ENCODE data around the gene MICAL3.
"Not testable (repeated sequence)": the region's sequence is repeated elsewhere in the genome, so short reads cannot be mapped to it uniquely, and the experiment has no call there.

MICAL3 gene

DNA sequence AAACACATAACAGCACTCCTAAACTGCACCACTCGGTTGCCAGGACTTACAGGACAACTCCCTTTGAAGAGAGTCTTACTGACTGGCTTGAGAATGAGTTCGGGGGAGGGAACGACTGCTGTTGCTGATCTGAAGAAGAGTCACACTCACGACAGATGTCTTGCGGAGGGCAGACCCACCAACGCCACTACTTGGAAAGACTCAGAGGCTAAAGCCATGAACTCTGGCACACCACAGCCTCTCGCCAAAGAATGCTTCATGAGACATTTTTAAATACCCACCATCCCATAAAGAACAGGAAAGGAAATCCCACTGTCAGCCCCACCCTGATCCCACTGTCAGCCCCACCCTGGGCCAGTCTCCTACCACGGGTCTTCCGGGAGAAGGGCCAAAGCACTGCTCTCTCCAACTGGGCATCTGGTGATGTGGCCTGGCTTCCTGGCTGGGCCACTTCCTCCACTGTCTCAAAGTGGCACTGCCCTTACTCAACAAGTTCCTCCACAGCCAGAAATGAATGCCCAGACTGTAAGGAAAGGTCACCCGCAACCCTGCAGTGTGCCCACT, 73.6 kb downstream of the MICAL3 start:
- DNase-seq: no peak

DNA sequence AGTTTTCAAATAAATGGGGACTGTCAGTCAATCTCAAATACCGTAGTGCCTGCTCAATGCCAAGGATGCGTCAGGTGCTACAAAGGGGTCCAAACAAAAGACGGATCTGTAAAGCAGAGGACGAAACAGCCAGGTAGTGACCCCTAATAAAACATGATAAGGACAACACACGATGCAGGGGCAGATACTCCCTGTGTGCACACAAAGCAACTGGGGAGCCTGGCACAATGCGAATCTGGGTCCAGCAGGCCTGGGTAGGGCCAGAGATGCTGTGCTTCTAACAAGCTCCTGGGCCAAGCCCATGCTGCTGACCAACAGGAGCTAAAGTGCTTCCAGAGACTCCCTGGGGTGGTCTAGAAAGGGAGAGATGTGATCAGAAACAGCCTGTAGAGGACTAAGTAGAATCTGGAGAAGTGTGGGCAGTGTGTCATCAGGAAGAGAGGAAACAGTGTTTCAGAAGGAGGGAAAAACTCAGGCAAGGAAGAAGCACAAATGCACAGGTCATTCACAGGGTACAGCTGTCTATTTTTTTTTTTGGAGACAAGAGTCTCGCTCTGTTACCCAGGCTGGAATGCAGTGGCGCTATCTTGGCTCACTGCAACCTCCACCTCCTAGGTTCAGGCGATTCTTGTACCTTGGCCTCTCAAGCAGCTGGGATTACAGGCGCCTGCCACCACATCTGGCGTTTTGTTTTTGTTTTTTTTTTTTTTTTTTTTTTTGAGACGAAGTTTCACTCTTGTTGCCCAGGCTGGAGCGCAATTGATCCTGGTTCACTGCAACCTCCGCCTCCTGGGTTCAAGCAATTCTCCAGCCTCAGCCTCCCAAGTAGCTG, 74.5 kb downstream of the MICAL3 start:
- no peak for DNase-seq

DNA sequence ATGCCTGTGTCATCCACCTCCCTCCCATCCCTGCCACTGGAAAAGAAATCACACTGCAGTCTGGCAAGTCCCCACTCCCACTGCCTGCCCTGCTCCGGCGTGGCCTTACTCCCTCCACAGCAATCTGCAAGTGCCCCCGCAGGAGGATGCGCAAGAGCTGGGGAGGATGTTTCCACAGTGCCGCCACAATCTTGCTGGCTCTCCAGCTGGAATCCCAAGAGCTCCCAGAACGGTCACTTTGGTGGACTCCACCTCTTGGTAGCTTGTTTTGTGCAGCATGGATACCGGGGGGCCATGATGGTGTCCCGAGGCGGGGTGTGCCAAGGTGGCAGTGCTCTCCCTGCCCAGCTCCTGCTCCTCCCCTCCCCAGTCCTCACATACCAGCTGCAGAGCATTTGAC, 76.3 kb downstream of the MICAL3 start:
- DNase-seq: no peak

DNA sequence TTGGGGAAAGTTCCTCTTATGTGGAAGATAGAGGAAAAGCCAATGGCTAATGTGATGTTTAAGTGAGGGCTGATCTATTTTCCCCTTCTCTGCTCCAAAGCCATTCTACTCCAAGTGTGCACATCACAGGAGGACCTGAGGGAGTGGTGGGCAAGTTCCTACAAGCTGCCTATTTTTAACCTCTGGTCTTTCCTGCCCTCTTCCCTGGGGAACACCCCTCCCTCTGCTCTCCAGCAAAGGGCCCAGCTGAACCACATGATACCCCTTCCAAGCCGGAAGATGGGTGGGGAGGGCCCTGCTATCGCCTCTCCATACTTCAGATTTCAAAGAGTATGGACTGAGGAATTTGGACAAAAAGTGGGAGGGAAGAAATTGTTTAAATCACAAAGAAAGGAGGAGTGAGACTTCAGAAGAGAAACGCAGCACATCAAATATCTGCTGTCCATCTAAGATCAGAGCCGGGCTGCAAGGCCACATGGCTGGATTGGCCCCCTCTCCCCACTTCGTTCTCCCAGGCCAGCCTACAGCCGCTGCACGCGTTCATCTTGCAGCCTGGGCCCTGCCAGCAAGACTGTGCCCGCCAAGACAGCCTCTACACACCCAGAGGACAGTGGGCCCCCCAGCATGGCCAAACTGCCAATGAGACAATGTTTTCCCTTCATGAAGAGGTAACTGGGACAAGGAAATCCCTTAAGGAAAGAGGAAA, 77.5 kb downstream of the MICAL3 start:
- DNase-seq: no peak

DNA sequence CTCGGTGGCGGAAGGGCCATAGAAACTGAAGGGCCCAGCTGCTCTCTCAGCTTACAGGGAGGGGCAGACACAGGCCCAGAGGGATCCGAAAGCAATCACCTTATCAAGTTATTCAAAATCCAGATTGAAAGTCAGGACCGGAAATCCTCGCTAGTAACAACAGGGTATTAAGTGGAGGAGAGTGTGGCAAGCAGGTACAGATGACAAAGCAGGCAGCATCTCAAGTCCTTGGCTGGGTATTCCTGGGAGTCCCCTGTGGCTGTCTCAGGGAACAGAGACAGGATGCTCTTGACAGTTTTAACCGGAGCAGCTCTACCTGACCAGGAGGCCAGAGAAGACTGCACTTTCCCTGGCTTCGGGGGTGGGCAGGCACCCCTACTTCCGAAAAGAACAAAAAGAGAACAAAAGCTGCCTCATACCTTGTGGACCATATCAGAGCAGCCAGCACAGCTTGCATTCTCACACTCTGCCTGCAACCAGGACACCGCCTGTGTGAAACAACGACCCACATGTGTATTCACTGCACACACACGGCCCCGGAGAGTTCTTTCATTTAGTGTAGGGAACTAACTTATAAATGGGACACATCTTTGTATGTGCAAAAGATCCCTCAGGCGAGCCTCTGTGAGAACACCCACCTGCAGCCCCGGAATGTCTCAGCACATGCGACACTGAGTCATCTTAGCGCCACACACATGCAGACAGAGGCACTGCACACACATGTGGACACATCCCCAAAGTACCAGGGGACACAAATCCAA, 78.3 kb downstream of the MICAL3 start:
- DNase-seq: no peak

DNA sequence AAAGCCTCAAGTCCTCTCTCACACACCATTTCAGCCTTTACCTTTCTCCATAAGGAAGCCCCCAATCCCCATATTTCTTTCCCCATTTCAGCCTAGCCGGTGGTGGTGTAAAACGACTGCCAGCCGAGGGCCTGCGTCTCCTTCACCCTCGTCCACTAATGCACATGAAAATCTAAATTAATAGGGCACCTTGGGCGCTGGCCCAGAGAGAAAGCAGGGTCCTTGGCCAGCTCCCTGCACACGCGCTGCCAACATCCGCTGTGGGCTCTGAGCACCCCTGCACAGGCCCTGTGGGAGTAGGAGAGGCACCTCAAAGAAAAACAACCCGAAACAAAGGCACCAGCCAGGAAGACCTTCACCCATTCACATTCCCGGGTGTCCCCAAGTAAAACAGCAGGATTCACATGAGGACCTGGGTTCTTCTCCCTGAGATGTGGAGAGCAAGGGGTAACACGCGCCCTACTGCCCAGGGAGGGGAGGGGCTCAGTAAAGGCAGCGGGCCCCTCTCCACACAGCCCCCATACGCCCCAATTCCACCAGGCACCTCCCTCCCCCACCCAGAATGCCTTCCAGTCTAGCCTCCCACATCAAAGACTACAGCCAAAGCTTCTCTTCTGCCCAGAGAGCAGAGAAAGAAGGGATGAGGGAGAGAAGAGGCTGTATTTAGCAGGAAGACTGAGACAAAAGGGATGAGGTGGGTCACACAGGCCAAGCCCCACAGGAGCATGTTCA, 79.0 kb downstream of the MICAL3 start:
- DNase-seq: no peak

DNA sequence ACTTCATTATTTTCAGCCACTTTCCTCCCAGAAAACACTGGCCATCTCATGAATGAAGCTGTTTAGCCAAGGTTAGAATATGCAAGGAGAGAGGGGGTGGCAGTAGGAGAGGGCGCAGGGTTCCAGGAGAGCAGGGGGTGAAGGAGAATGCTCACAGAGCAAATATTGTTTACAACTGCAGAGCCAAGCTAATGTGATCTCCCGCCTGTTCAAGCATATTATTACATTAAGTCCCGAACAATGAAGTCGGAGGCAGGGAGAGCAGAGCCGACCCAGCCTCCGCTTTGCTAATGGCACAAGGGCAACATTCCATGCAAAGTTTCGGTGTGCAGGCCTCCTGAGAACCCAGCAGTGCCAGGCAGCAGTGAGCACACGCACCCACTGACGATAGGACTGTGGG, 80.1 kb downstream of the MICAL3 start:
- DNase-seq: no peak

DNA sequence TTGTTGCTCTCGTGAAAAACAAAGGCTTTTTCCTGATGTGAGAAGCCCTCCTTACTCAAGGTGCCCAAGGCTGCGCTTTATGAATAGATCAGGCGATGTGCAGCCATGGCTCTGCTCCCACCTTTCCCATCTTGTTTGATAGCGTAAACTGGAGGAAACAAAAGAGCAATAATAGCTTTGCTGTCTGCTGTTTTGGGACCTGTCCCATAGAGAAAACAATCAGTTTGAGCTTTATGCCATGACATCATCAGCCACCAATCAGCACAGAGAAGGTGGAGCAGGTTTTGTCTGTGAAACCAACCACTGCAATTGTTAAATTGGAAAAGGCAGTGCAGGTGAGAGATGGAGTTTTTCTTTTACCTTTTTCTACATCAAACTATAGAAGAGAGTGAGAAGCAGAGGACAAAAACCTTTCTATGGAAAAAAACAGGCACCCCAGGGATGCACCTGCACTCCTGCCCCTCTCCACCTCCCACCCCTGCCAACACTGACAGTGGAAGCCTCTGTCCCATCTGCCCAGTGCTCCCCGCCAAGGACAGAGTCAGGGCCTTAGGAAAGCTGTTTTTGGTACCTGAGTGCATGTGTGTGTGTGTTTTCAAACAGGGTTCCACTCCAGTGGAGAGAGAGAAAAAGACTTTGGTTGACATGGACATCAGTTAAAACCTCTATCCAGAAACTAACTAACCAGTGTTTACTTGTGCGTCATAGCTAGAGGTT, 80.7 kb downstream of the MICAL3 start:
- DNase-seq: no peak

DNA sequence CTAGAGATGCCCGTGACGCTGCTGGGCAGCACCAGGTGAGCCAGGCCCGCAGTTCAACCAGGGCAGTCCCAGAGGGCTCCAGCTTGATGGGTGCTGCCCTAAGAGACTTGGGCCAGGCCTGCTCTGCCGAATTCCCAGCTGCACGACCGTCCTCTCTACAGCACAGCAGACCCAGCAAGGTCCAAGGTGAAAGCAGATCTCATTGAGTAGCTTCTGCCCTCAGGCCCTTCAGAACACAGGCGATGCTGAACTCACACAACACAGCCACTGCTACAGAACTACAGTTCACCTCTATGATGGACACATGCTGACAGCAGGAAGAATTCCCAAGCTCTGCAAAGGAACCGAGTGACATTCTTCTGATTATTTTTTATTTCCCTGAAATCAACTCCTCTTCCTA, 81.6 kb downstream of the MICAL3 start:
- no peak for DNase-seq

DNA sequence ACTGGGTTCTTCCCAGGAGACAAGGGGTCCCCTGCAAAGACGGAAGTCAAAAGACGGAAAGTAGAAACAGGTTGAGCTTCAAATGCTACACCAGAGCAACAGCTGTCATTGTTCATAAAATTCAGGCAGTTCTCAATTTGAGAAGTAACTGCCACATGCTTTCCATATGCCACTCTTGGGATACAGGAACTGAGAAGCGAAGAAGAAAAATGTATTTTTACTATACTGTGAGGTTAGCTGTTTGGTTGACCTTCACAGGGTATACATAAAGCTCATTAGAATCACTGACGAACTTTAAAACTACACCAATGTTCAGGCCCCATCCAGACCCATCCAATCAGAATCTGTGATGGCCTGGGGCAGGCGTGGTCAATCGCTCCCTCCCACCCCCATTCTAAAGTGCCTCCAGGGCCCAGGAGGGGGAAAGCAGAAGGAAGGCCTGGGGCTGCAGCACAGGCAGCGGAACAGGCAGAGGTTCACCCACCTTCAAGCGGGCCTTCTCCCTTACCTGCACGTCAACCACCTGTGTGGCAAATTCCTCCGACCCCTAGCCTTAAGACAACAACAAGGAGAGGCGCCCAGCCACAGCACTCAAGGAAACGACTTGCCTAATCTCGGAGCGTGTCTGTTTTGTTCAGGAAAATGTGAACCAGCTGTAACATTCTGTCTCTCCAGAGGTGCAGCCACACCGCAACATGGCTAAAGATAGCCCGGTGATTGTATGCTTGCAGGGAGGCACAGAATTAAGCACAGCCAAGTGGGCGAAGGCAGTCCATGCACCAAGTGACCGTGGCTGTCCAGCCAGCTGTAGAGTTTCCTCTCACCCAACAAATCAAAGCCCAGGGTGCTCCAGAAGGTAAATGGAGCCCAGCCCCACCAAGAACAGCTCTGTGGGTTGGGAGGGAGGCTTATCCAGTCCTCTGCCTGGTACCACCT, 82.6 kb downstream of the MICAL3 start:
- DNase-seq: no peak

DNA sequence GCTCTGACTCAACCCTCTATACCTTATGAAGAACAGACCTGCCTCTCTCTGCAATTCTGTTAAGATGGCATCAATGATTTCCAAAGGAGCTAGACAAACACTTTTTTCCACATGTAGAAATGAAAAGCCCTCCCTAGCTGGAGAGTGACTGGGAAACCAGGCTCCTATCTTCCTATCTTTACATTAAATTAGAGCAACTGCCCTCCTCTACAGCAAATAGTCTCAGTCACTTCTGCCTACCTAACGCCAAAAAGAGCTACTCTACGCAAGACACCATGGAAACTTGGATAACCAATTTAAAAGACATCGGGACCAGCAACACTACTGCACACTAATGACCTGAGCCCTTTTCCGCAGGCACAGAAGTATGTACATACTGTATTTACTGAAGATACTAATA, 84.8 kb downstream of the MICAL3 start:
- no peak for DNase-seq

DNA sequence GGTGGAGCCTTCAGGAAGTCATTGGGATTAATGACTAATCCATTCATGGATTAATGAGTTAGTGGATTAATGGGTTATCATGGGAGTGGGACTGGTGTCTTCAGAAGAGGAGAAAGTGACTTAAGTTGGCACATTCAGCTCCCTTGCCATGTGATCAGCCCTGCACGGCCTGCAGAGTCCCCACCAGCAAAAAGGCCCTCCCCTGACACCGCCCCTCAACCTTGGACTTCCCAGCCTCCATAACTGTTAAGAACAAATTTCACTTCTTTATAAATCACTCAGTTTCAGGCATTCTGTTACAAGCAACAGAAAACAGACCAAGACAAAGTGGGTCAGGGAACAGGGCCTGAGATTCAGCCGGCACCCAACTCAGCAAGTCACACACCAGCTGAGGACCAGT, 85.3 kb downstream of the MICAL3 start:
- no peak for DNase-seq

DNA sequence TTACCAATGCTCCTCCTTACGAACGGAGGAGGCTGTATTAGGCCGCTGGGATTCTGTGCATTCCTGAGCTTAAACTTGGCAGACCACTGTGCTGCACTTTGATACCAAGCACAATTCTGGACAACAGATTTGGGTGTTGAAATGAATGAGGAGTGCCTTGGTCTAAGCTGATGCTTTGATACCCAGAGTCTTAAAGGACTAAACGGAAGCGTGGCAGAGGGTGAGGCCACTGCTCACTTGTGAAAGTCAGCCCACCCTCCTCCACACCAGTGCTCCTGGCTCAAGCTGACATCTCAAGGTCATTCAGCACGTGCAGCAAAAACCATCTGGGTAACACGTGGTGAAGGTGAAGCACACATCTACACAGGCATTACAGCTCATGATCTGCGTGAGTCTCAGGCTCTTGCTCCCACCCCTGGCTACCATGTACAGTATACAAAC, 85.9 kb downstream of the MICAL3 start:
- DNase-seq: no peak

DNA sequence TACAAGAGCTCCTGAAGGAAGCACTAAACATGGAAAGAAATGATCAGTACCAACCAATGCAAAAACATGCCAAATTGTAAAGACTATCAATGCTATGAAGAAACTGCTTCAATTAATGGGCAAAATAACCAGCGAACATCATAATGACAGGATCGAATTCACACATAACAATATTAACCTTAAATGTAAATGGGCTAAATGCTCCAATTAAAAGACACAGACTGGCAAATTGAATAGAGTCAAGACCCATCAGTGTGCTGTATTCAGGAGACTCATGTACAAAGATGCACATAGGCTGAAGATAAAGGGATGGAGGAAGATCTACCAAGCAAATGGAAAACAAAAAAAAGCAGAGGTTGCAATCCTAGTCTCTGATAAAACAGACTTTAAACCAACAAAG, 91.9 kb downstream of the MICAL3 start:
- not testable (repeated sequence) for DNase-seq

DNA sequence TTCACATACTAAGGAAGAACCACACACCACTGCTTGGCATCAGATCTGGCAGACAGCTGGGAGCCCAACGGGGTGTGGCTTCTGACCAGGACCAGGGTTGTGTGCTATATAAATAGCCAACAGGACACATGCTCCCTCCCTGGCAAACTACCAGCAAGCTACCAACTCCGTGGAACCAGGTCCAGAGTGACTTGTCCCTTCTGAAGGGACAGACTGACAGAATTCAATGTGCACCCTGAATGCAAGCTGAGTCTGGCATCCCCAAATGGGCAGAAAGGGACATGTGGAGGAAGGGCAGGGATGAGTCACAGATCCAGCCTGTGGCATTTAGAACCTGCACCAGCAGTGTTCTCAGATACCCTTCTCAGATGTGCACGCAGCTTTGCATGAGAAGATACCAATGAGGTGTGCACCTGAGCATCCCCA, 92.9 kb downstream of the MICAL3 start:
- DNase-seq: no peak

DNA sequence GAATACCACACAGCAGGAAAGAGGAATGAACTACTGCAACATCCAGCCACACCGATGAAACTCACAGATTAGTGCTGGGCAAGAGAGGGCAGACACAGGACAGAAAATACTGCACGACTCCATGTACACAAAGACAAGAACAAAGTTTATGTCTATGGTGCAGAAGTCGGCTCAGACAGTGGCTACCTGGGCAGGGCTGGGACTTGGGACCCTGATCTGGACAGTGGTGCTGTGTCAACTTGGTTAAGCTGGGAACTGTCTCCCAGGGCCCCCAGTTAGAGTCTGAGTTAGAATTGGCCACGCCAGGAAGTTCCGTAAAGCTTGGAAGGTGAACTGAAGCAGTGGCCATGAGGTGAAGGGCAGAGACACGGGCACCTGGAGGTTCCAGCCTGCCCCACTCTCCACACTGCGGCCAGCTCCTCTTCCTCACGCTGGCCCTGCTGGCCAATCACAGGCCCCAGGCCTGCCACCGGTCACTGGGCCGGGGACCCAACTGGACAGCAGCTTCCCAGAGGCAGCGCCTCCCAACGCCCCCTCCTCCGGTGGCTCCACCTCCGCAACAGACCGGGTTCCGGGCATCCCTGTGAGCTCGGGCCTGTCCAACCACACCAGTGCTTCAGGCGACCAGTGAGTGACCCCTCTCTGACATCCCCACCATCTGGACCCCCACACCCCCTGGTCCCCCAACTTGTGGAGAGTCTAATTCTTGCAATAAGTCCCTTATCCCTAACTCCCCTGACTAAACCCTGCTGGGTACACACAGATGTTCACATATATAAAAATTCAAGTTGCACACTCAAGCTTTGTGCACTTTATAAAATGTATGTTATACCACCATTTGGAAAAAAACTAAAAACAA, 93.7 kb downstream of the MICAL3 start:
- no peak for DNase-seq

DNA sequence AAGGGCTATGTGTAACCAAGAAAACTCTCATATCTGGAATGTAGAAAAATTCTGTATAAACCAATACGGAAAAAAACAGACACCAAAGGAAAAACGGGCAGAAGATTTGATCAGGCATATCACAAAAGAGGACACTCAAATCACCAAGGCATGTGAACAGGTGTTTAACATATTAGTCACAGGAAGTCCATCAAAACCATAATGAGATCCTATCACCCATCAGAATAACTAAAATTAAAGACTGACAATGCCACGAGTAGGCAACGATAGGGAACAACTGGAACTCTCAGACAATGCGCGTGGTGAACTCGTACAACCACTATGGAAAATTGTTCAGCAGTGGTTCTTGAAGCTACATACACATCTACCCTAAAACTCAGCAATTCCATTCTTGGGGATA, 94.5 kb downstream of the MICAL3 start:
- DNase-seq: no peak

DNA sequence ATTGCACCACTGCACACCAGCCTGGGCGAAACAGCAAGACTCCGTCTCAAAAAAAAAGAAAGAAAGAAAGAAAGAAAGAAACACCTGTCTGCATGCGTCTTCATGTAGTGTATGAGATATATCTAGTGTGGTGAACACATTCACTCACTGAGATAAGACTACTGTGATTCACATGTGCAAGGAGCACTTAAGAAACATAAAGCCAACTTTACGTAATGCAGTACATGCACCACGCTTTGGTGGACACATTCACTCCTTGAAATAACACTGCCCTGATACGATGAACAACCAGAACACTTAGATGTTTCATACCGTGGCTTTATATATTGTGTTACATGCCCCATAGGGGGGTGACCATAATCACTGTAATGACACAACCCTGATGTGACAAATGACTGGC, 96.0 kb downstream of the MICAL3 start:
- DNase-seq: no peak

DNA sequence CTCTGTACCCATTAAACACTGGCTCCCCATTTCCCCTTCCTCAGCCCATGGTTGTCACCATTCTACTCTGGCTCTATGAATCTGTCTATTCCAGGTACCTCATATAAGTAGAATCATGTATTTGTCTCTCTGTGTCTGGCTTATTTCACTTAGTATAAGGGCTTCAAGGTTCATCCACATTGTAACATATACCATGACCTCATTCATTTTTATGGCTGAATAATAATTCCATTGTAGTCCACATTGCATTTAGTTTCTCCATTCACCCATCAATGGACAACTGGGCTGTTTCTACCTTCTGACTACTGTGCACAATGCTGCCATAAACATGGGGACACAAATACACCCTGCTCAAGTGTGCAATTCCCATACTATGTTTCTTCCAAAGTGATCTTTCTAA, 97.3 kb downstream of the MICAL3 start:
- DNase-seq: no peak

DNA sequence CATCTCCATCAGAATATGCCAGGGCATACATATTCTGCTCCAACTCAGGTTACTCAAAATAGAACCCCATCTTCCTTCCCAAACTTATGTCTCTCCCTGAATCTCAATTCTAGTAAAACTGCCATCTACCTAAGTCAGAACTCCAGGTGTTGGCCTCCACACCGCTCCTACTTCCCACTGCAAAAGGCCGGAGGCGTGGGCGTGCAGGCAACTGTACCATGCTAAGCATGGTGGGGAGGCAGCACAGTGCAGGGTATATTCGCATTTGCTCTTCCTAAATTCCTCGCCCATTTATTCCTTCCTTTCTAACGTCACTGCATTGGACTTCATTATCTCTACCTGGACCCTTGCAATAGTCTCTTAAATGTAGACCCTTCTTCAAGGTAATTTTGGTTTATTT, 97.8 kb downstream of the MICAL3 start:
- DNase-seq: no peak

Data from NK-92 treated with Interleukin-12 subunit alpha and Interleukin-12 subunit beta, amount 100 ng/mL, for 24 hours (cell line).